GM20000 (cell line): ENCODE measurements around the gene TEX51.

Source experiments
- DNase-seq: peaks from one replicate; pipeline ENCODE4 v3.0.0; 2012; ENCODE audit warnings: low spot score
- TF ChIP-seq, protein P1 (sequence below): IDR thresholded peaks from 2 replicates; pipeline ENCODE4 v1.5.1; 2012; ENCODE audit warnings: mild to moderate bottlenecking, control low read depth; ENCODE audit errors: extremely low read depth, missing control alignments

TEX51 gene

DNA sequence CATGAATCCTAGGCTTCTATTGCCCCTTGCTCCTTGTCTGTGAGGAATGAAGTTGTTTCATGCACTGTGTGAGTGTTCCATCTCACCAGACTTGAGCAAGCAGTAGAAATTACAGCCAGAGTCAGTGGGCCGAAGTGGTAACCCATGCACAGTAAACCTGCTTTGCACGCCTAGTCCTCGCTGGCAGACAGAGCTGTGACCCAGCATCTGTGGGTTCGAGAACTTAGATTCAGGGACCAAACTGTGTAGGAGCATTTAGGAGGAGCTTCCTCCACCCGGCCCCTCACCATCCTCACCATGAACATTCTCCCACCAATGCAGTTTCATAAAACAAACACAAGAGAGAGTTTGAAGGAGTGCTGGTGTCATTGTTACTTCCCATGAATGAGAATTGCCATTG is 21.6 kb upstream of the TEX51 start:
- TF ChIP-seq, protein P1, sequence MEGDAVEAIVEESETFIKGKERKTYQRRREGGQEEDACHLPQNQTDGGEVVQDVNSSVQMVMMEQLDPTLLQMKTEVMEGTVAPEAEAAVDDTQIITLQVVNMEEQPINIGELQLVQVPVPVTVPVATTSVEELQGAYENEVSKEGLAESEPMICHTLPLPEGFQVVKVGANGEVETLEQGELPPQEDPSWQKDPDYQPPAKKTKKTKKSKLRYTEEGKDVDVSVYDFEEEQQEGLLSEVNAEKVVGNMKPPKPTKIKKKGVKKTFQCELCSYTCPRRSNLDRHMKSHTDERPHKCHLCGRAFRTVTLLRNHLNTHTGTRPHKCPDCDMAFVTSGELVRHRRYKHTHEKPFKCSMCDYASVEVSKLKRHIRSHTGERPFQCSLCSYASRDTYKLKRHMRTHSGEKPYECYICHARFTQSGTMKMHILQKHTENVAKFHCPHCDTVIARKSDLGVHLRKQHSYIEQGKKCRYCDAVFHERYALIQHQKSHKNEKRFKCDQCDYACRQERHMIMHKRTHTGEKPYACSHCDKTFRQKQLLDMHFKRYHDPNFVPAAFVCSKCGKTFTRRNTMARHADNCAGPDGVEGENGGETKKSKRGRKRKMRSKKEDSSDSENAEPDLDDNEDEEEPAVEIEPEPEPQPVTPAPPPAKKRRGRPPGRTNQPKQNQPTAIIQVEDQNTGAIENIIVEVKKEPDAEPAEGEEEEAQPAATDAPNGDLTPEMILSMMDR: no peak
- no peak for DNase-seq

DNA sequence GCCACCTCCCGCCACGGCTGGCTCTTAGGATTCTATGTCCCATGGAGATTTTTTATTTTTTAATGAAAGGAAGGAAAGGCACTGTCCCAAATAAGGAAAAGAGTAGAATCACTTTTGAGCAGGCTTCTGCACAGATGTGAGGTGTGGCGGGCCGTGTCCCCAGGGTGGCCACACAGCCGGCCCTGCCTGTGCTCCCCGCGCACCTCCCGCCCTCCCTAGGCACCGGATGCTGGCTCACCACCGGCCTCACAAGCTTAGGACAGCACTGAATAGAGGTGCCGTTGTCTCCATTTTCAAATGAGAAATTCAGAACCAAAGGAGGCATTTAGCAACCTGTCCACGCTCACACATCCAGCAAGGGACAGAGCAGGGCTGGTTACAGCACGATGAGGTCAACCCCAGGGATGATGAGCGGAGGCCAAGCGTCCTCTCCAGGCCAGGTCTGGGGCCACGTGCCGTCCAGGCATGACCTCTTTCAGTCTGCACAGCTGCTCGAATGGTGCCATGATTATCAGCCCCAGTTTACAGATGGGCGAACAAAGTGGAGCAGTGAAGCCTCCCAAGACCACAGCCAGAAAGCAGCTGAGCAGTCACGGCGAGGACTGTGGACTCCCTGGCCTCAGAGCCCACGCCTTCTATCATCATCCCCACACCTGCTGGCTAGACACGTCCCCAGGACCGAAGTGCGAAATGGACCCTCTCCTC is 20.7 kb upstream of the TEX51 start:
- DNase-seq: no peak
- TF ChIP-seq, protein P1: no peak

DNA sequence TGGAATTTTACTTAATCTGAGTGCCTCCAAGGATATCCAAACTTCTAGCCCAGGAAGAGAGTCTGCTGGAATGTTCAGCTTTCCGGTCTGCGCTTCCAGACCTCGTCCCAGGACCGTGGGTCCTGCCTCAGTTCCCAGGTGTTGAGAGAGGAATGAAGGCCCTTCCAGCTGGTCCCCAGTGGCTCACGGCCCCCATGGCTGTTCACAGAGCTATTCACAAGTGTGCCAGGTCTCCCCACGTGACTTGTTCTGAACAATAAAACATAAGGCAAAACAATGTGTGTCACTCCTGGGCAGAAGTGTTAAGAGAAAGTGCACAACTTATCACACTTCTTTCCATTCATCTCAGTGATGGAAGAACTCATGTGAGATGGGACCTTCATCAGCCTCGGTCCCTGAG is 20.1 kb upstream of the TEX51 start:
- DNase-seq: no peak
- TF ChIP-seq, protein P1: no peak

DNA sequence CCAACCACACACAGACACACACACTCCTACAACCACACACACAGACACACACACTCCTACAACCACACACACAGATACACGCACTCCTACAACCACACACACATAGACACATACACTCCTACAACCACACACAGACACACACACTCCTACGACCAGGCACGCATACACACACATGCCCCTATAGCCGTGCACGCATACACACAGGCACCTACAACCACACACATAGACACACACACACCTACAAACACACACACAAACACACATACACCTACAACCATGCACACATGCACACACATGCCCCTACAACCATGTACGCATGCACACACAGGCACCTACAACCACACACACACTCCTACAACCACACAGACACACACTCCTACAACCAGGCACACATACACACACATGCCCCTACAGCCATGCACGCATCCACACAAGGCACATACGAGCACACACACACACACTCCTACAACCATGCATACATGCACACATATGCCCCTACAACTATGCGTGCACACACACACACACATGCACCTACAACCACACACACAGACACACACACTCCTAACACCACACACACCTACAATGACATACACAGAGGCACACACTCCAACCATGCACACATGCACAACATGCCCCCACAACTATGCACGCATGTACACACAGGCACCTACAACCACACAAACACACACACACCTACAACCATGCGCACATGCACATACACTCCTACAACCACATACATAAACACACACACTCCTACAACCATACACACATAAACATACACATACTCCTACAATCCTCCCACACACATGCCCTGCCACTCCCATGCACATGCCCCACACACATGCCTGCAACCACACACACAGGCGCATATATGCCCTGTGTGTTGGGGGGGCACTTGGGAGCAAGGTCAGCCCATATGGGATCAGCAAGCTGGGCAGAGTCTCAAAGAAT is 19.1 kb upstream of the TEX51 start:
- TF ChIP-seq, protein P1: no peak
- DNase-seq: no peak

DNA sequence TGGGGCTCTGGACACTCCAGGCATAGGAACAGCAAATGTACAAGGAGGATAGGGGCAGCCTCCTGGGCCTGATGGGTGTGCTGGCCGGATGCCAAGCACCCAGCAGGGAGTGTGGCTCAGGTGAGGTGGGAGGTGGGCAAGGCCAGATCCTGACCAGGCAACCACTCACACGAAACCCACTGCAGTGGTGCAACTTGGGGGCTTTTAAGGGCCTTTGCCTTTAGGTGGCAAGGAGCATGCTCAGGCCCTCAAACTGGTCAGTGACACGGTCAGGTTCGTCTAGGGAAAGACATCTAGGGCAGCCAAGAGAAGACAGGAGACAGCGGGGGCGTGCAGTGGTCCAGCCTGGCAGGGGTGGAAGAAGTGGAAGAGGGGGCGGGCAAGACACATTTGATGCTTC is 18.4 kb upstream of the TEX51 start:
- TF ChIP-seq, protein P1: no peak
- DNase-seq: no peak

DNA sequence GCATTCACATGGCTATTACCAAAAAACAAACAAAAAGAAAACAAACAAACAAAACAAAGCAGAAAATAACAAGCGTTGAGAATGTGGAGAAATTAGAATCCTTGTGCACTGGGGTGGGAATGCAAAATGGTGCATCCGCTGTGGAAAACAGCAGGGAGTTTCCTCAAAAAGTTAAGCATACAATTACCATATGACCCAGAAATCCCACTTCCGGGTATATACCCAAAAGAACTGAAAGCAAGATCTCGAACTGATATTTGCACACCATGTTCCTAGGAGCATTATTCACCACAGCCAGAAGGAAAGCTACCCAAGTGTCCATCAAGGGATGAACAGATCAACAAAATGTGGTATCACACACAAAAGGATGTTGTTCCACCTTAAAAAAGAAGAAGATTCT is 17.9 kb upstream of the TEX51 start:
- no peak for DNase-seq
- TF ChIP-seq, protein P1: no peak

DNA sequence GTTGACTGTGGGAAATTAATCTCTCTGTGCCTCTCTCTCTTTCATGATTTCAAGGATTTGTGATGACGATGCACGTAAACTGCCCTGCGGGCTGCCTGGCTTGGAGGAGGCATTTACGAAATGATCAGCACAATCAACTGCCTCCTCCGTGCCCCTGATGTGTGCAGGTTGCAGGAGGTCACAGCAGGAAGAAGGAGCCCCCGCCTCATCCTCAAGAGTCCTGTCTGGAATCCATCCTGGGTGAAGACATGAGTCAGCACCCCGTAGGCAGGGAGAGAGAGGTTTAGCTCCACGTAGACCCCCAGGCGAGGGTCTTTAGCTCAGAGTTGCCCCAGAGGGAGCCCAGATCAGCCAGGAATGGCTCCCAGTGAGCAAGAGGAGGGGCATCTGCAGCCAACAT is 17.1 kb upstream of the TEX51 start:
- no peak for DNase-seq
- TF ChIP-seq, protein P1: no peak
